GM12878 (cell line): ENCODE results near the gene CEACAM21. TPM values are rescaled to one million over a fixed set of nuclear protein-coding genes. Genes with fewer than 3 reads are reported as not detected.

Experiments
- ATAC-seq: fragments of 200-7000 bp; cut with Tn5 transposase; 3 replicates; pipeline ENCODE4 v1.9.1; 2020; ENCODE audit warnings: mild to moderate bottlenecking, moderate library complexity
- BruUV-seq: library from RNA; stranded (reverse); fragments of 400-500 nt; replicated peaks from 2 replicates; lab custom pipeline; 2021; lab: Mats Ljungman, UMichigan
- CTCF ChIA-PET: fragments of 300-600 bp; sonication (Branson Sonifier 250); formaldehyde crosslinking; extraction: SDS; loops from one replicate; lab custom pipeline; 2021; ENCODE audit warnings: inconsistent platforms; lab: Yijun Ruan, JAX
- POLR2A ChIA-PET: fragments of 350-600 bp; formaldehyde crosslinking; extraction: SDS; loops from one replicate; lab custom pipeline; 2021; ENCODE audit warnings: inconsistent platforms; lab: Charles Lee
- RAD21 ChIA-PET: fragments of 300-600 bp; sonication (Branson Sonifier 250); formaldehyde crosslinking; loops from one replicate; lab custom pipeline; 2023; ENCODE audit warnings: antibody characterized with exemption; ENCODE audit not compliant: unreplicated experiment; lab: Charles Lee
- SMC1A ChIA-PET: fragments of 300-600 bp; sonication (Branson Sonifier 250); formaldehyde crosslinking; loops from one replicate; lab custom pipeline; 2023; ENCODE audit not compliant: unreplicated experiment, uncharacterized antibody; lab: Charles Lee
- DNase-seq: peaks from one replicate; pipeline ENCODE4 v3.0.0-alpha.2; 2011; ENCODE audit warnings: low read depth, low spot score
- FAIRE-seq: peaks from 3 replicates; lab custom pipeline; 2011; peaks lifted over from hg19 to GRCh38; lab: Jason Lieb, UNC
- H2AFZ ChIP-seq: 2 replicates; pipeline ENCODE4 v1.6.0; 2011; ENCODE audit warnings: low read depth, low read length, control low read depth; ENCODE audit not compliant: control insufficient read depth
- H3K27ac ChIP-seq: 2 replicates; pipeline ENCODE4 v1.5.1; 2011; ENCODE audit warnings: control low read depth; ENCODE audit not compliant: control insufficient read depth, insufficient read depth
- H3K27me3 ChIP-seq, 2 experiments: replicated peaks in 1 of 2; 2 replicates each; pipeline versions ENCODE4 v1.6.0 to v1.6.1; 2011; ENCODE audit warnings: low read length in 1 of 2; ENCODE audit not compliant: control insufficient read depth in 2 of 2, insufficient read depth in 2 of 2
- H3K36me3 ChIP-seq, 2 experiments: 2 replicates each; pipeline ENCODE4 v1.5.1; 2011; ENCODE audit warnings: low read length in 1 of 2; ENCODE audit not compliant: control insufficient read depth in 2 of 2, insufficient read depth in 2 of 2
- H3K4me1 ChIP-seq: 2 replicates; pipeline ENCODE4 v1.6.1; 2011; ENCODE audit warnings: mild to moderate bottlenecking, low read length, moderate library complexity, mixed read lengths; ENCODE audit not compliant: control insufficient read depth, insufficient read depth
- H3K4me2 ChIP-seq: 2 replicates; pipeline ENCODE4 v1.6.0; 2011; ENCODE audit warnings: control low read depth; ENCODE audit not compliant: control insufficient read depth, insufficient read depth
- H3K4me3 ChIP-seq: fragments of 200-600 bp; sonication (generic); 2 replicates; pipeline ENCODE4 v1.5.1; 2016
- H3K79me2 ChIP-seq: 2 replicates; pipeline ENCODE4 v1.6.0; 2011; ENCODE audit warnings: low read length; ENCODE audit not compliant: control insufficient read depth, insufficient read depth
- H3K9ac ChIP-seq: 2 replicates; pipeline ENCODE4 v1.8.0; 2011; ENCODE audit warnings: low read length, control low read depth, mixed read lengths; ENCODE audit not compliant: control insufficient read depth, insufficient read depth
- H3K9me3 ChIP-seq: replicated peaks from 3 replicates; pipeline ENCODE4 v1.5.1; 2011; ENCODE audit warnings: mild to moderate bottlenecking, low read length; ENCODE audit not compliant: control insufficient read depth, insufficient read depth
- H4K20me1 ChIP-seq: 2 replicates; pipeline ENCODE4 v1.6.0; 2011; ENCODE audit not compliant: control insufficient read depth, insufficient read depth
- BHLHE40 ChIP-seq, 2 experiments: fragments of 450-650 bp in 1 of 2; IDR thresholded peaks; 2 replicates each; pipeline ENCODE4 v1.6.1; 2011 to 2017; ENCODE audit warnings: low read depth in 2 of 2, borderline replicate concordance in 1 of 2, improper control_type of control experiment in 1 of 2, low read length in 1 of 2, mild to moderate bottlenecking in 1 of 2
- CBX3 ChIP-seq: fragments of 200-600 bp; sonication (generic); IDR thresholded peaks from 2 replicates; pipeline ENCODE4 v1.6.1; 2016; ENCODE audit warnings: low read depth, borderline replicate concordance
- ETV6 ChIP-seq, 2 experiments: fragments of 450-650 bp in 1 of 2; IDR thresholded peaks in 1 of 2; conservative IDR thresholded peaks in 1 of 2; 2 replicates each; pipeline ENCODE4 v1.6.1; 2014; ENCODE audit warnings: antibody characterized with exemption in 1 of 2, borderline replicate concordance in 1 of 2, low read depth in 1 of 2, mild to moderate bottlenecking in 1 of 2, moderate library complexity in 1 of 2
- IKZF2 ChIP-seq, 2 experiments: fragments of 450-650 bp; IDR thresholded peaks; 2 replicates each; pipeline ENCODE4 v1.6.1; 2017; ENCODE audit warnings: mild to moderate bottlenecking in 2 of 2, moderate library complexity in 2 of 2
- SMARCA5 ChIP-seq: fragments of 450-650 bp; IDR thresholded peaks from 2 replicates; pipeline ENCODE4 v1.6.1; 2017; ENCODE audit warnings: mild to moderate bottlenecking
- YBX1 ChIP-seq: fragments of 450-650 bp; IDR thresholded peaks from 2 replicates; pipeline ENCODE4 v1.6.1; 2016; ENCODE audit warnings: antibody characterized with exemption
- ZNF207 ChIP-seq: fragments of 450-650 bp; IDR thresholded peaks from 2 replicates; pipeline ENCODE4 v1.6.1; 2014; ENCODE audit warnings: antibody characterized with exemption, mild to moderate bottlenecking, borderline replicate concordance
- ZNF592 ChIP-seq: fragments of 450-650 bp; IDR thresholded peaks from 2 replicates; pipeline ENCODE4 v1.6.1; 2017; ENCODE audit warnings: mild to moderate bottlenecking, moderate library complexity
- ZZZ3 ChIP-seq: IDR thresholded peaks from 2 replicates; pipeline ENCODE4 v1.6.1; 2011; ENCODE audit warnings: low read depth; ENCODE audit not compliant: control insufficient read depth, insufficient read length
- WGBS: methylation state at CpG from one replicate; pipeline ENCODE4 v1.1.6; 2016; ENCODE audit warnings: low lambda C conversion rate; ENCODE audit not compliant: insufficient replicate concordance, insufficient coverage; ENCODE audit errors: missing lambda C conversion rate; 5-methylcytosine and 5-hydroxymethylcytosine counted together
- in situ Hi-C: fragments of 300-500 bp; cut with MboI; formaldehyde crosslinking; loops from 9 replicates; pipeline ENCODE4 v1.14.3; 2018; ENCODE audit warnings: mixed read lengths
- intact Hi-C: fragments of 100-400 bp; cut with micrococcal nuclease; formaldehyde crosslinking; loops from one replicate; pipeline ENCODE4 v1.14.2; 2022; ENCODE audit not compliant: unreplicated experiment
- polyA plus RNA-seq, 11 experiments: library from polyadenylated mRNA; depleted of rRNA in 4 of 11; unstranded in 6 of 11; stranded (reverse) in 5 of 11; fragments of >200 nt; fragmentation: Nextera tagmentation in 4 of 11; fragmentation: Illumina TruSeq in 1 of 11; extraction: Ambion mirVana in 4 of 11; extraction: Trizol in 1 of 11; gene quantifications; 1 replicate in 1 of 11; 2 replicates in 10 of 11; pipeline versions ENCODE4 v1.2.1 to v1.2.3, GENCODE V29; 2011 to 2016; ENCODE audit warnings: inconsistent platforms in 2 of 11, missing spikeins in 2 of 11, low read depth in 1 of 11
- total RNA-seq, 4 experiments: library from RNA; depleted of rRNA in 3 of 4; stranded (reverse); fragments of >200 nt in 3 of 4; fragmentation: Illumina TruSeq in 1 of 4; extraction: Trizol in 1 of 4; gene quantifications; 2 replicates each; pipeline versions ENCODE4 v1.2.1 to v1.2.3, GENCODE V29; 2013 to 2021
- TF ChIP-seq, protein P1 (sequence below): IDR thresholded peaks from 2 replicates; pipeline ENCODE4 v1.6.1; 2011; ENCODE audit warnings: low read depth, low read length, improper control_type of control experiment, borderline replicate concordance

CEACAM21 gene
- total and polyA plus RNA-seq, 10 of the 15 experiments (the other 5 are each of a cell fraction or from before 2014, with no cell fraction given), result 0.87 to 13.6 (median 8.1) TPM

DNA sequence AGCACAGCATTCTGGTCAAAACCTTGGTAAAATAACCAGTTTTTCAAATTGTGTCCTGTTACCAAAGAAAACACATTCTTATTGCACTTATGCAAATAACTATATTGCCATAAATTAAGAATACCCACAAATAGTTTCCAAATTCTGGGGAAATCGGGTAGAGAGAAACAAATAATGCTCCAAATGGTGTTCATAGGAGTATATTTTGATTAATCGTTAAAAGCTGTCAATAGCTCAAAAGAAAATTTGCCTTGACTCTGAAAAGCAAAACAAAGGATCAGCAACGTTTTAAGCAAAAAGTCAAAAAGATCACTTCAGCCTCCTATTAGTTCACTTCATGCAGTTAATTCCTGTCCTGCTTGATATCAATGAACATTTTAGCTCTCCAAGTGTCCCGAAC, 22.2 kb upstream of the CEACAM21 start:
- H3K4me2 ChIP-seq, result peak overlapping the region; percentile 90
- peaks cover 0 to 5% of the 10 kb centered on the region in 2 experiments; a peak in 1 of 4 replicates for H3K36me3 ChIP-seq
- POLR2A ChIA-PET, result interaction anchor here (0.8 to 1.4 kb wide), 4 partner anchors 8 to 288 kb away, joined by 3 to 4 read pairs (median 3); partner anchors contain the start of gene CEACAM21
- H4K20me1 ChIP-seq, result no peaks in the 10 kb centered on the region
- H2AFZ ChIP-seq, result no peak overlapping the region
- CTCF ChIA-PET, result interaction anchor here (0.7 to 22.5 kb wide), 9 partner anchors 9 to 312 kb away, joined by 3 to 549 read pairs (median 4); partner anchors contain the start of genes CEACAM21 and DMAC2
- TF ChIP-seq IKZF2 (IDR thresholded peaks at IDR 0.05) (no peak), CBX3 (no peak), ZZZ3 (no peak), ETV6 (conservative IDR thresholded peaks at IDR 0.05 in 1 of 2, IDR thresholded peaks at IDR 0.05 in 1 of 2; ENCODE audit: borderline replicate concordance in 1 of 2, low read depth in 1 of 2) (no peak), BHLHE40 (IDR thresholded peaks at IDR 0.05; ENCODE audit: borderline replicate concordance in 1 of 2, low read depth in 2 of 2, low read length in 1 of 2) (no peak), ZNF207 (no peak), ZNF592 (no peak), SMARCA5 (no peak), YBX1 (no peak)
- TF ChIP-seq, protein P1, sequence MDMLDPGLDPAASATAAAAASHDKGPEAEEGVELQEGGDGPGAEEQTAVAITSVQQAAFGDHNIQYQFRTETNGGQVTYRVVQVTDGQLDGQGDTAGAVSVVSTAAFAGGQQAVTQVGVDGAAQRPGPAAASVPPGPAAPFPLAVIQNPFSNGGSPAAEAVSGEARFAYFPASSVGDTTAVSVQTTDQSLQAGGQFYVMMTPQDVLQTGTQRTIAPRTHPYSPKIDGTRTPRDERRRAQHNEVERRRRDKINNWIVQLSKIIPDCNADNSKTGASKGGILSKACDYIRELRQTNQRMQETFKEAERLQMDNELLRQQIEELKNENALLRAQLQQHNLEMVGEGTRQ, result no peak
- no TSS peak for BruUV-seq
- no peak overlapping the region for H3K9ac ChIP-seq
- intact Hi-C loops, result no loop called here
- in situ Hi-C loops, result no loop called here
- no peaks in the 10 kb centered on the region for H3K27me3 ChIP-seq
- no peak for ATAC-seq
- WGBS, result 55% methylated on average over 4 of the region's 4 CpGs
- peak overlapping the region; percentile 83; the same call in 1 of the 2 replicates for H3K4me3 ChIP-seq
- no peak for FAIRE-seq
- RAD21 ChIA-PET, result interaction anchor here (0.9 to 2.9 kb wide), 7 partner anchors 10 to 115 kb away, joined by 3 to 12 read pairs (median 5); no protein-coding TSS in a partner anchor
- SMC1A ChIA-PET, result interaction anchor here (0.7 to 3.5 kb wide), 15 partner anchors 7 to 226 kb away, joined by 3 to 27 read pairs (median 5); partner anchors contain the start of gene DMAC2
- H3K79me2 ChIP-seq, result peaks cover 50% of the 10 kb centered on the region
- H3K9me3 ChIP-seq, result no peaks in the 10 kb centered on the region
- peaks cover 21% of the 10 kb centered on the region for H3K4me1 ChIP-seq
- peak overlapping the region; percentile 96; the same call in 1 of the 2 replicates for H3K27ac ChIP-seq
- no peak for DNase-seq
